ENCODE measurements around the gene ST7L.

DNA sequence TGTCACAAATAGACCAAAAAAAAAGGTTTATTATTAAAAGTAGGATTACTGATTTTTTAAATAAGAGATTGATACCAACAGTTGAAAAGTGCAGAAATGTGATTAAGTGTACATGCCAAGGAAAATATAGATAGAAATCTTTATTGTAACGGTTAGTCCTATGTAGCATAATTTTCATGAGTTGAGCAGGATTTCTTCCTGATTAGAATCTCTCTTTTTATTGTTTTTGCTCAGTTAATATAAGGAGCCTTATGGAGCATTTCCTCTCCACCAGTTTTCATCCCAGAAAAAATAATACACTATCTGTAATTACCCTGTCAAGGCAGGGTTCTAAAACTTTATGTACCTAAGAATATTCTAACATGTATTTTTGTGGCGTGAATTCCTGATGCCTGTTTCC is 24.1 kb upstream of the ST7L start:
- TF ChIP-seq CTCF (conservative IDR thresholded peaks at IDR 0.05; ENCODE audit: low read depth, low read length) (no peak), SMC3 (IDR thresholded peaks at IDR 0.05; ENCODE audit: low read depth, low read length) (no peak), BHLHE40 (IDR thresholded peaks at IDR 0.05; ENCODE audit: low read depth, low read length) (no peak), POLR2A (IDR thresholded peaks at IDR 0.05; ENCODE audit: low read depth, low read length) (no peak)

Data from IMR-90 (cell line).